Spleen (tissue), 7 donors: Measurements from ENCODE around the gene AASDHPPT.

ENCODE experiments used
- POLR2A ChIP-seq, 3 donors: fragments of 450-650 bp; IDR thresholded peaks; one replicate each; pipeline ENCODE4 v1.5.1; 2017; ENCODE audit warnings: antibody characterized with exemption in 3 of 3, mild to moderate bottlenecking in 1 of 3
- POLR2AphosphoS5 ChIP-seq, 3 donors: sonication (generic); formaldehyde crosslinking; IDR thresholded peaks; one replicate each; pipeline ENCODE4 v1.5.1; 2017; ENCODE audit warnings: antibody characterized with exemption in 3 of 3
- TF ChIP-seq, protein P1 (sequence below), 11 experiments: fragments of 200-600 bp in 7 of 11; fragments of 450-650 bp in 4 of 11; sonication (generic) in 4 of 11; IDR thresholded peaks in 8 of 11; conservative IDR thresholded peaks in 3 of 11; 1 replicate in 7 of 11; 2 replicates in 4 of 11; pipeline versions ENCODE4 v1.4.0 to v1.8.0; 2016 to 2021; ENCODE audit warnings: antibody characterized with exemption in 11 of 11, inconsistent platforms in 4 of 11, mild to moderate bottlenecking in 1 of 11
- donor health status: DM: no; HTN: no; CAD: no; lungs with moderate emphysema.
- donor health status: DM: no; HTN: no; CAD: no.
- donor health status: DM: no; HTN: no; CAD: no.

DNA sequence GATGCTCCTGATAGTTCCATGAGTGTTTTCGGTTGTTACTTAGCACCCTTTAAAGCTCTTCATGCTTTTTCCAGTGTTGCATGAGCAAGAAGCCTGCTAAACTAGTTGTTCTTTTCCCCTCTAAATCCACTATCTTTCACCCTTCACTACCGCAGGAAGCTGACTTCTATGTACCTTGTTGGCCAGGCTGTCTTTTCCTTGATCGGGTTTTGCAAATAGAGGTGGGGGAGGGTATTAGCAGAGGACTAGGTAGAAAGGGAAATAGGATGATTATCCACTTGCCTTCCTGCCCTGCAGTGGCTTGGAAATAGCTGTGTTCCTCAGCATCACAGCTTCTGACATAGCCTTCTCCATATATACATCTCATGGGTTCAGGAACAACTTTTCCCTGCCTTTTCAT lies 23.9 kb downstream of the AASDHPPT start:
- TF ChIP-seq POLR2A (IDR thresholded peaks at IDR 0.05) (no peak), POLR2AphosphoS5 (IDR thresholded peaks at IDR 0.05) (no peak)
- TF ChIP-seq, protein P1, sequence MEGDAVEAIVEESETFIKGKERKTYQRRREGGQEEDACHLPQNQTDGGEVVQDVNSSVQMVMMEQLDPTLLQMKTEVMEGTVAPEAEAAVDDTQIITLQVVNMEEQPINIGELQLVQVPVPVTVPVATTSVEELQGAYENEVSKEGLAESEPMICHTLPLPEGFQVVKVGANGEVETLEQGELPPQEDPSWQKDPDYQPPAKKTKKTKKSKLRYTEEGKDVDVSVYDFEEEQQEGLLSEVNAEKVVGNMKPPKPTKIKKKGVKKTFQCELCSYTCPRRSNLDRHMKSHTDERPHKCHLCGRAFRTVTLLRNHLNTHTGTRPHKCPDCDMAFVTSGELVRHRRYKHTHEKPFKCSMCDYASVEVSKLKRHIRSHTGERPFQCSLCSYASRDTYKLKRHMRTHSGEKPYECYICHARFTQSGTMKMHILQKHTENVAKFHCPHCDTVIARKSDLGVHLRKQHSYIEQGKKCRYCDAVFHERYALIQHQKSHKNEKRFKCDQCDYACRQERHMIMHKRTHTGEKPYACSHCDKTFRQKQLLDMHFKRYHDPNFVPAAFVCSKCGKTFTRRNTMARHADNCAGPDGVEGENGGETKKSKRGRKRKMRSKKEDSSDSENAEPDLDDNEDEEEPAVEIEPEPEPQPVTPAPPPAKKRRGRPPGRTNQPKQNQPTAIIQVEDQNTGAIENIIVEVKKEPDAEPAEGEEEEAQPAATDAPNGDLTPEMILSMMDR (IDR thresholded peaks at IDR 0.05 in 8 of 11, conservative IDR thresholded peaks at IDR 0.05 in 3 of 11) = no peak
